ENCODE results near the gene KRT4.

- TF ChIP-seq POLR2AphosphoS5 (IDR thresholded peaks at IDR 0.05) (no peak), CTCF (IDR thresholded peaks at IDR 0.05) (no peak), POLR2A (IDR thresholded peaks at IDR 0.05) (no peak)
Measured at GRCh38 chr12:52819731-52820510, 6.0 kb upstream of the KRT4 start.
